Endodermal cell (in vitro differentiated cells): Measurements from ENCODE around the gene FBLN2. TPM values are rescaled to one million over a fixed set of nuclear protein-coding genes. Genes with fewer than 3 reads are reported as not detected.

Experiments used
- DNase-seq: peaks from one replicate; pipeline ENCODE4 v3.0.0-alpha.2; 2017
- H3K27ac ChIP-seq: 2 replicates; pipeline ENCODE4 v1.5.1; 2013; ENCODE audit warnings: mild to moderate bottlenecking, low read depth, low read length, moderate library complexity
- H3K27me3 ChIP-seq: 2 replicates; pipeline ENCODE4 v1.6.1; 2013; ENCODE audit warnings: mild to moderate bottlenecking, low read length, moderate library complexity; ENCODE audit not compliant: insufficient read depth, control insufficient read depth, poor library complexity, severe bottlenecking
- H3K36me3 ChIP-seq: 2 replicates; pipeline ENCODE4 v1.7.0; 2013; ENCODE audit warnings: mild to moderate bottlenecking, low read length, moderate library complexity; ENCODE audit not compliant: control insufficient read depth, insufficient read depth
- H3K4me1 ChIP-seq: one replicate; pipeline ENCODE4 v1.7.0; 2013; ENCODE audit warnings: low read length; ENCODE audit not compliant: control insufficient read depth, insufficient read depth
- H3K4me3 ChIP-seq: 2 replicates; pipeline ENCODE4 v1.5.1; 2013; ENCODE audit warnings: mild to moderate bottlenecking, low read length, moderate library complexity
- H3K9ac ChIP-seq: 2 replicates; pipeline ENCODE4 v1.6.1; 2013; ENCODE audit warnings: mild to moderate bottlenecking, low read length, moderate library complexity; ENCODE audit not compliant: poor library complexity, severe bottlenecking; ENCODE audit errors: extremely low read depth
- H3K9me3 ChIP-seq: 2 replicates; pipeline ENCODE4 v1.6.1; 2013; ENCODE audit warnings: mild to moderate bottlenecking, low read length, moderate library complexity; ENCODE audit not compliant: control insufficient read depth
- H3K27ac Mint-ChIP-seq: 2 replicates; pipeline ENCODE4 v1.8.0; 2020; ENCODE audit warnings: mixed read lengths
- H3K27me3 Mint-ChIP-seq: 2 replicates; pipeline ENCODE4 v1.8.0; 2021; ENCODE audit warnings: mild to moderate bottlenecking, mixed read lengths; ENCODE audit not compliant: insufficient read depth
- H3K36me3 Mint-ChIP-seq: 2 replicates; pipeline ENCODE4 v1.8.0; 2020; ENCODE audit warnings: low read depth, mixed read lengths
- H3K4me1 Mint-ChIP-seq: 2 replicates; pipeline ENCODE4 v1.8.0; 2020; ENCODE audit warnings: mixed read lengths
- H3K4me3 Mint-ChIP-seq: 2 replicates; pipeline ENCODE4 v1.8.0; 2020; ENCODE audit warnings: mild to moderate bottlenecking, moderate library complexity, mixed read lengths
- H3K9me3 Mint-ChIP-seq: 2 replicates; pipeline ENCODE4 v1.8.0; 2020; ENCODE audit warnings: mild to moderate bottlenecking, mixed read lengths
- CTCF ChIP-seq: fragments of 200-600 bp; sonication (generic); conservative IDR thresholded peaks from 2 replicates; pipeline ENCODE4 v1.5.0; 2021; ENCODE audit warnings: antibody characterized with exemption, mild to moderate bottlenecking
- WGBS, 2 experiments: methylation state at CpG; one replicate each; pipeline versions ENCODE4 v1.1.5 to v1.1.7; 2013; ENCODE audit warnings: missing lambda C conversion rate in 2 of 2, mixed read lengths in 1 of 2; ENCODE audit not compliant: insufficient coverage in 1 of 2, insufficient read length in 1 of 2; 5-methylcytosine and 5-hydroxymethylcytosine counted together
- total RNA-seq, 2 donors: library from RNA; stranded (reverse); fragmentation: NEBNext Ultra II Directional in 1 of 2; extraction: Animal tissue kit (Norgen Biotek cat#: 25700) in 1 of 2; gene quantifications; 2 replicates in 1 of 2; 3 replicates in 1 of 2; pipeline ENCODE4 v1.2.1, GENCODE V29; 2021

FBLN2 gene
- total RNA-seq, 2 donors from 2014 or later = 86.1 to 136 TPM

- H3K9me3 Mint-ChIP-seq = no peaks in the 10 kb centered on the region
- H3K4me1 Mint-ChIP-seq = peaks cover 25% of the 10 kb centered on the region
- Histone ChIP-seq H3K27ac (no peak overlapping the region), H3K9ac (no peak overlapping the region), H3K36me3 (no peaks in the 10 kb centered on the region), H3K4me1 (peaks cover 7% of the 10 kb centered on the region), H3K27me3 (no peaks in the 10 kb centered on the region), H3K9me3 (no peaks in the 10 kb centered on the region), H3K4me3 (no peak overlapping the region)
- peaks cover 5% of the 10 kb centered on the region for H3K27me3 Mint-ChIP-seq
- no peak overlapping the region for H3K4me3 Mint-ChIP-seq
- no peak overlapping the region for H3K27ac Mint-ChIP-seq
- DNase-seq = peak; percentile 49
- H3K36me3 Mint-ChIP-seq = peaks cover 5% of the 10 kb centered on the region
- 91 to 96% methylated on average over 10 to 26 of the region's 26 CpGs for WGBS, 2 experiments
- no peak for TF ChIP-seq CTCF
These were observed 20.9 kb downstream of the FBLN2 start for GRCh38 chr3:13569641-13570390.

GRCh38 chr3:13570391-13571194 is 21.7 kb downstream of the FBLN2 start:
- Mint-ChIP-seq H3K4me3 (no peak overlapping the region), H3K36me3 (peaks cover 5% of the 10 kb centered on the region), H3K27me3 (peaks cover 5% of the 10 kb centered on the region), H3K27ac (no peak overlapping the region), H3K4me1 (peaks cover 25% of the 10 kb centered on the region), H3K9me3 (no peaks in the 10 kb centered on the region)
- peak; percentile 45 for TF ChIP-seq CTCF
- Histone ChIP-seq H3K27ac (no peak overlapping the region), H3K4me1 (peaks cover 15% of the 10 kb centered on the region), H3K4me3 (no peak overlapping the region), H3K27me3 (no peaks in the 10 kb centered on the region), H3K9ac (no peak overlapping the region), H3K36me3 (no peaks in the 10 kb centered on the region), H3K9me3 (no peaks in the 10 kb centered on the region)
- 93 to 95% methylated on average over 32 to 46 of the region's 46 CpGs for WGBS, 2 experiments
- peak; percentile 56 for DNase-seq

DNA sequence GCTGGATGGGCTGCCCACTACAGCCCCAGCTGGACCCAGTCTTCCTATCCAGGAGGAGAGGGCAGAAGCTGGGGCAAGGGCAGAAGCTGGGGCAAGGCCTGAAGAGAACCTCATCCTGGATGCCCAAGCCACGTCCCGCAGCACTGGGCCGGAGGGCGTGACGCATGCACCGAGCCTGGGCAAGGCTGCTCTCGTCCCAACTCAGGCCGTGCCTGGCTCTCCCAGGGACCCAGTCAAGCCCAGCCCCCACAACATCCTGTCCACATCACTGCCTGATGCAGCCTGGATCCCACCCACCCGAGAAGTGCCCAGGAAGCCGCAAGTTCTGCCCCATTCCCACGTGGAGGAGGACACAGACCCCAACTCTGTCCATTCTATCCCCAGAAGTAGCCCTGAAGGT is 22.3 kb downstream of the FBLN2 start:
- WGBS, 2 experiments = 94 to 95% methylated on average over 3 to 11 of the region's 11 CpGs
- Mint-ChIP-seq H3K27me3 (peaks cover 5% of the 10 kb centered on the region), H3K9me3 (no peaks in the 10 kb centered on the region), H3K27ac (no peak overlapping the region), H3K36me3 (peaks cover 5% of the 10 kb centered on the region), H3K4me3 (no peak overlapping the region), H3K4me1 (peaks cover 25% of the 10 kb centered on the region)
- no peak overlapping the region for H3K9ac ChIP-seq
- H3K4me3 ChIP-seq = no peak overlapping the region
- H3K9me3 ChIP-seq = no peaks in the 10 kb centered on the region
- no peaks in the 10 kb centered on the region for H3K27me3 ChIP-seq
- DNase-seq = peak; percentile 45
- H3K36me3 ChIP-seq = no peaks in the 10 kb centered on the region
- H3K27ac ChIP-seq = no peak overlapping the region
- peaks cover 19% of the 10 kb centered on the region for H3K4me1 ChIP-seq
- no peak for TF ChIP-seq CTCF
